Liver (tissue), 9 donors: ENCODE data around the gene FADS2. TPM values are rescaled to one million over a fixed set of nuclear protein-coding genes. Genes with fewer than 3 reads are reported as not detected.

ENCODE experiments used
- DNase-seq: peaks from one replicate; pipeline ENCODE4 v3.0.0-alpha.2; 2017; ENCODE audit warnings: low spot score
- H3K27ac ChIP-seq, 2 donors: one replicate each; pipeline ENCODE4 v1.7.0; 2013; ENCODE audit warnings: inconsistent platforms in 2 of 2, low read length in 2 of 2, control low read depth in 1 of 2, low read depth in 1 of 2, mild to moderate bottlenecking in 1 of 2
- H3K27me3 ChIP-seq, 4 donors: one replicate each; pipeline versions ENCODE4 v1.6.1 to v1.7.0; 2013; ENCODE audit warnings: low read length in 3 of 4, inconsistent platforms in 1 of 4, mild to moderate bottlenecking in 1 of 4, moderate library complexity in 1 of 4; ENCODE audit not compliant: control insufficient read depth in 4 of 4, insufficient read depth in 4 of 4
- H3K36me3 ChIP-seq, 4 donors: one replicate each; pipeline versions ENCODE4 v1.6.1 to v1.7.0; 2013; ENCODE audit warnings: low read length in 3 of 4, mild to moderate bottlenecking in 3 of 4, low read depth in 1 of 4, moderate library complexity in 1 of 4; ENCODE audit not compliant: control insufficient read depth in 4 of 4, insufficient read depth in 3 of 4
- H3K4me1 ChIP-seq, 4 donors: one replicate each; pipeline versions ENCODE4 v1.6.1 to v1.7.0; 2013; ENCODE audit warnings: low read length in 3 of 4, mild to moderate bottlenecking in 3 of 4, moderate library complexity in 1 of 4; ENCODE audit not compliant: control insufficient read depth in 4 of 4, insufficient read depth in 4 of 4
- H3K4me3 ChIP-seq, 3 donors: one replicate each; pipeline versions ENCODE4 v1.6.1 to v1.7.0; 2013; ENCODE audit warnings: low read length in 3 of 3, control low read depth in 1 of 3, low read depth in 1 of 3, mild to moderate bottlenecking in 1 of 3
- H3K9ac ChIP-seq, 2 donors: one replicate each; pipeline ENCODE4 v1.7.0; 2013; ENCODE audit warnings: low read length in 2 of 2, mild to moderate bottlenecking in 2 of 2, moderate library complexity in 2 of 2, control low read depth in 1 of 2, low read depth in 1 of 2
- H3K9me3 ChIP-seq, 4 donors: one replicate each; pipeline versions ENCODE4 v1.6.1 to v1.7.0; 2013; ENCODE audit warnings: low read length in 3 of 4; ENCODE audit not compliant: control insufficient read depth in 4 of 4
- EGR1 ChIP-seq, 2 donors: IDR thresholded peaks; 2 replicates each; pipeline ENCODE4 v1.6.1; 2016 to 2018; ENCODE audit warnings: antibody characterized with exemption in 2 of 2, low read depth in 2 of 2
- FOXA1 ChIP-seq: IDR thresholded peaks from 2 replicates; pipeline ENCODE4 v1.6.1; 2016; ENCODE audit warnings: antibody characterized with exemption
- FOXA2 ChIP-seq: IDR thresholded peaks from 2 replicates; pipeline ENCODE4 v1.6.1; 2016; ENCODE audit warnings: antibody characterized with exemption
- GABPA ChIP-seq, 2 donors: IDR thresholded peaks in 1 of 2; conservative IDR thresholded peaks in 1 of 2; 2 replicates each; pipeline ENCODE4 v1.6.1; 2016; ENCODE audit warnings: antibody characterized with exemption in 2 of 2, mild to moderate bottlenecking in 1 of 2, moderate library complexity in 1 of 2
- HNF4A ChIP-seq, 2 donors: conservative IDR thresholded peaks; 2 replicates each; pipeline ENCODE4 v1.6.1; 2016; ENCODE audit warnings: antibody characterized with exemption in 2 of 2, mild to moderate bottlenecking in 2 of 2
- HNF4G ChIP-seq: IDR thresholded peaks from 2 replicates; pipeline ENCODE4 v1.6.1; 2016; ENCODE audit warnings: antibody characterized with exemption
- JUND ChIP-seq, 2 donors: IDR thresholded peaks; 2 replicates each; pipeline ENCODE4 v1.6.1; 2016; ENCODE audit warnings: antibody characterized with exemption in 2 of 2
- NR2F2 ChIP-seq: IDR thresholded peaks from 2 replicates; pipeline ENCODE4 v1.6.1; 2016; ENCODE audit warnings: antibody characterized with exemption
- RAD21 ChIP-seq, 2 donors: IDR thresholded peaks; 2 replicates each; pipeline ENCODE4 v1.6.1; 2016; ENCODE audit warnings: antibody characterized with exemption in 2 of 2, mild to moderate bottlenecking in 2 of 2
- RXRA ChIP-seq, 2 donors: IDR thresholded peaks; 2 replicates each; pipeline ENCODE4 v1.6.1; 2017 to 2018; ENCODE audit warnings: antibody characterized with exemption in 2 of 2, mild to moderate bottlenecking in 1 of 2
- SP1 ChIP-seq: IDR thresholded peaks from 2 replicates; pipeline ENCODE4 v1.6.1; 2018; ENCODE audit warnings: antibody characterized with exemption, mild to moderate bottlenecking
- TAF1 ChIP-seq: conservative IDR thresholded peaks from 2 replicates; pipeline ENCODE4 v1.6.1; 2016; ENCODE audit warnings: antibody characterized with exemption, mild to moderate bottlenecking
- YY1 ChIP-seq: IDR thresholded peaks from 2 replicates; pipeline ENCODE4 v1.6.1; 2016; ENCODE audit warnings: antibody characterized with exemption, mild to moderate bottlenecking
- WGBS: extraction: QIAGEN DNeasy Blood & Tissue Kit; methylation state at CpG from one replicate; pipeline ENCODE4 v1.1.7; 2013; 5-methylcytosine and 5-hydroxymethylcytosine counted together
- polyA plus RNA-seq, 2 donors: library from polyadenylated mRNA; stranded (reverse) in 1 of 2; unstranded in 1 of 2; fragments of 200-250 nt in 1 of 2; fragments of >200 nt in 1 of 2; fragmentation: Nextera tagmentation in 1 of 2; extraction: Ambion mirVana in 1 of 2; gene quantifications; one replicate each; pipeline versions ENCODE4 v1.2.1 to v1.2.3, GENCODE V29; 2013 to 2015
- total RNA-seq, 2 donors: library from RNA; depleted of rRNA; stranded (reverse); fragments of >200 nt; gene quantifications; one replicate each; pipeline ENCODE4 v1.2.3, GENCODE V29; 2014
- TF ChIP-seq, protein P1 (sequence below): IDR thresholded peaks from 2 replicates; pipeline ENCODE4 v1.6.1; 2016; ENCODE audit warnings: antibody characterized with exemption
- TF ChIP-seq, protein P2 (sequence below): fragments of 150-350 bp; IDR thresholded peaks from 2 replicates; pipeline ENCODE4 v1.5.1; 2017; ENCODE audit warnings: improper control_type of control experiment, low read depth, low read length; ENCODE audit not compliant: missing input control
- TF ChIP-seq, protein P3 (sequence below): IDR thresholded peaks from 2 replicates; pipeline ENCODE4 v1.6.1; 2016; ENCODE audit warnings: antibody characterized with exemption
- TF ChIP-seq, protein P4 (sequence below): IDR thresholded peaks from 2 replicates; pipeline ENCODE4 v1.6.1; 2016; ENCODE audit warnings: antibody characterized with exemption, mild to moderate bottlenecking
- TF ChIP-seq, protein P5 (sequence below): IDR thresholded peaks from 2 replicates; pipeline ENCODE4 v1.6.1; 2016; ENCODE audit warnings: antibody characterized with exemption
- donor health status: healthy.
- donor health status: healthy.
- donor health status: healthy.
- donor health status: healthy.
- donor health status: healthy.

The FADS2 gene
- total and polyA plus RNA-seq, 4 donors = 2.8 to 281 (median 84.9) TPM

DNA sequence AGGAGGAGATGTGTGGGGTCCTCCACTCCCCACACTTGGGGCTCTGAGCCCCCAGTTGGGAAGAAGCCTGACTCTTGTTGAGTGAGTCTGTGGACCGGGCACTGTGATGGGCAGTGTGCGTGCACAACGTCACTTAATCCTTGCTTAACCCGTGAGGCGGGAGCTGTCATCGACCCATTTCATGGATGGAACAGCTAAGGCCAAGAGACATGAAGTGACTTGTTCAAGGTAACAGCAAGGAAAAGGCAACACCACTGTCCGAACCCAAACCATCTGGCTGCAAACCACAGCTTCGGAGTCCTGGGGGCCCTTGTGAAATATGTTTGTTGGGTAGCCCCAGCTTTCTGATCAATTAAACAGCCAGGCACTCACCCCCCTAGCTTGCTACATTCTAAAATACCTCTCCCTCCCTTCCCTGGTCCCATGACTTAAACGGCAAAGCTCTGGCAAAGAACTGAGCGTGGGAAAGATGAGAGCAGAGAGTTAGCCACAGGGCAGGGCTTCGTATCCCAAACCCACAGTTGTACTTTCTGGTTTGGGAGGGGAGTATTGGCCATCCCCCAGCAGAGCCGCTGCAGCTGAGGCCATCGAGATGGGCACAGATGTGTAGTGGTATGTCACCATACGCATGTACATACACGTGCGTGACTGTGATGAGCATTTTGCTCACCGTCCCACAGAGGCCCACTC lies 26.3 kb downstream of the FADS2 start:
- H3K4me1 ChIP-seq = no peaks in the 10 kb centered on the region
- no peak for DNase-seq
- 95% methylated on average over 17 of the region's 17 CpGs for WGBS
- no peak overlapping the region for H3K27ac ChIP-seq
- no peaks in the 10 kb centered on the region for H3K27me3 ChIP-seq
- H3K36me3 ChIP-seq = peaks cover 0 to 32% (median 17%) of the 10 kb centered on the region in 4 donors
- TF ChIP-seq RXRA (IDR thresholded peaks at IDR 0.05) = no peak
- TF ChIP-seq NR2F2 = no peak
- TF ChIP-seq, protein P1, sequence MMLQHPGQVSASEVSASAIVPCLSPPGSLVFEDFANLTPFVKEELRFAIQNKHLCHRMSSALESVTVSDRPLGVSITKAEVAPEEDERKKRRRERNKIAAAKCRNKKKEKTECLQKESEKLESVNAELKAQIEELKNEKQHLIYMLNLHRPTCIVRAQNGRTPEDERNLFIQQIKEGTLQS = no peak
- no peak for TF ChIP-seq EGR1 (IDR thresholded peaks at IDR 0.05; ENCODE audit: low read depth in 2 of 2)
- no peak for TF ChIP-seq FOXA2
- TF ChIP-seq, protein P2, sequence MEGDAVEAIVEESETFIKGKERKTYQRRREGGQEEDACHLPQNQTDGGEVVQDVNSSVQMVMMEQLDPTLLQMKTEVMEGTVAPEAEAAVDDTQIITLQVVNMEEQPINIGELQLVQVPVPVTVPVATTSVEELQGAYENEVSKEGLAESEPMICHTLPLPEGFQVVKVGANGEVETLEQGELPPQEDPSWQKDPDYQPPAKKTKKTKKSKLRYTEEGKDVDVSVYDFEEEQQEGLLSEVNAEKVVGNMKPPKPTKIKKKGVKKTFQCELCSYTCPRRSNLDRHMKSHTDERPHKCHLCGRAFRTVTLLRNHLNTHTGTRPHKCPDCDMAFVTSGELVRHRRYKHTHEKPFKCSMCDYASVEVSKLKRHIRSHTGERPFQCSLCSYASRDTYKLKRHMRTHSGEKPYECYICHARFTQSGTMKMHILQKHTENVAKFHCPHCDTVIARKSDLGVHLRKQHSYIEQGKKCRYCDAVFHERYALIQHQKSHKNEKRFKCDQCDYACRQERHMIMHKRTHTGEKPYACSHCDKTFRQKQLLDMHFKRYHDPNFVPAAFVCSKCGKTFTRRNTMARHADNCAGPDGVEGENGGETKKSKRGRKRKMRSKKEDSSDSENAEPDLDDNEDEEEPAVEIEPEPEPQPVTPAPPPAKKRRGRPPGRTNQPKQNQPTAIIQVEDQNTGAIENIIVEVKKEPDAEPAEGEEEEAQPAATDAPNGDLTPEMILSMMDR = no peak
- no peak for TF ChIP-seq HNF4A (conservative IDR thresholded peaks at IDR 0.05)
- TF ChIP-seq RAD21 (IDR thresholded peaks at IDR 0.05) = no peak
- TF ChIP-seq SP1 = no peak
- no peak for TF ChIP-seq JUND (IDR thresholded peaks at IDR 0.05)
- no peak for TF ChIP-seq FOXA1
- no peak for TF ChIP-seq TAF1
- TF ChIP-seq, protein P3, sequence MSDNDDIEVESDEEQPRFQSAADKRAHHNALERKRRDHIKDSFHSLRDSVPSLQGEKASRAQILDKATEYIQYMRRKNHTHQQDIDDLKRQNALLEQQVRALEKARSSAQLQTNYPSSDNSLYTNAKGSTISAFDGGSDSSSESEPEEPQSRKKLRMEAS = no peak
- no peak for TF ChIP-seq HNF4G
- TF ChIP-seq GABPA (IDR thresholded peaks at IDR 0.05 in 1 of 2, conservative IDR thresholded peaks at IDR 0.05 in 1 of 2) = no peak
- no peak for TF ChIP-seq YY1
- TF ChIP-seq, protein P4, sequence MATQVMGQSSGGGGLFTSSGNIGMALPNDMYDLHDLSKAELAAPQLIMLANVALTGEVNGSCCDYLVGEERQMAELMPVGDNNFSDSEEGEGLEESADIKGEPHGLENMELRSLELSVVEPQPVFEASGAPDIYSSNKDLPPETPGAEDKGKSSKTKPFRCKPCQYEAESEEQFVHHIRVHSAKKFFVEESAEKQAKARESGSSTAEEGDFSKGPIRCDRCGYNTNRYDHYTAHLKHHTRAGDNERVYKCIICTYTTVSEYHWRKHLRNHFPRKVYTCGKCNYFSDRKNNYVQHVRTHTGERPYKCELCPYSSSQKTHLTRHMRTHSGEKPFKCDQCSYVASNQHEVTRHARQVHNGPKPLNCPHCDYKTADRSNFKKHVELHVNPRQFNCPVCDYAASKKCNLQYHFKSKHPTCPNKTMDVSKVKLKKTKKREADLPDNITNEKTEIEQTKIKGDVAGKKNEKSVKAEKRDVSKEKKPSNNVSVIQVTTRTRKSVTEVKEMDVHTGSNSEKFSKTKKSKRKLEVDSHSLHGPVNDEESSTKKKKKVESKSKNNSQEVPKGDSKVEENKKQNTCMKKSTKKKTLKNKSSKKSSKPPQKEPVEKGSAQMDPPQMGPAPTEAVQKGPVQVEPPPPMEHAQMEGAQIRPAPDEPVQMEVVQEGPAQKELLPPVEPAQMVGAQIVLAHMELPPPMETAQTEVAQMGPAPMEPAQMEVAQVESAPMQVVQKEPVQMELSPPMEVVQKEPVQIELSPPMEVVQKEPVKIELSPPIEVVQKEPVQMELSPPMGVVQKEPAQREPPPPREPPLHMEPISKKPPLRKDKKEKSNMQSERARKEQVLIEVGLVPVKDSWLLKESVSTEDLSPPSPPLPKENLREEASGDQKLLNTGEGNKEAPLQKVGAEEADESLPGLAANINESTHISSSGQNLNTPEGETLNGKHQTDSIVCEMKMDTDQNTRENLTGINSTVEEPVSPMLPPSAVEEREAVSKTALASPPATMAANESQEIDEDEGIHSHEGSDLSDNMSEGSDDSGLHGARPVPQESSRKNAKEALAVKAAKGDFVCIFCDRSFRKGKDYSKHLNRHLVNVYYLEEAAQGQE = no peak
- H3K9ac ChIP-seq = no peak overlapping the region
- no peaks in the 10 kb centered on the region for H3K9me3 ChIP-seq
- H3K4me3 ChIP-seq = no peak overlapping the region

DNA sequence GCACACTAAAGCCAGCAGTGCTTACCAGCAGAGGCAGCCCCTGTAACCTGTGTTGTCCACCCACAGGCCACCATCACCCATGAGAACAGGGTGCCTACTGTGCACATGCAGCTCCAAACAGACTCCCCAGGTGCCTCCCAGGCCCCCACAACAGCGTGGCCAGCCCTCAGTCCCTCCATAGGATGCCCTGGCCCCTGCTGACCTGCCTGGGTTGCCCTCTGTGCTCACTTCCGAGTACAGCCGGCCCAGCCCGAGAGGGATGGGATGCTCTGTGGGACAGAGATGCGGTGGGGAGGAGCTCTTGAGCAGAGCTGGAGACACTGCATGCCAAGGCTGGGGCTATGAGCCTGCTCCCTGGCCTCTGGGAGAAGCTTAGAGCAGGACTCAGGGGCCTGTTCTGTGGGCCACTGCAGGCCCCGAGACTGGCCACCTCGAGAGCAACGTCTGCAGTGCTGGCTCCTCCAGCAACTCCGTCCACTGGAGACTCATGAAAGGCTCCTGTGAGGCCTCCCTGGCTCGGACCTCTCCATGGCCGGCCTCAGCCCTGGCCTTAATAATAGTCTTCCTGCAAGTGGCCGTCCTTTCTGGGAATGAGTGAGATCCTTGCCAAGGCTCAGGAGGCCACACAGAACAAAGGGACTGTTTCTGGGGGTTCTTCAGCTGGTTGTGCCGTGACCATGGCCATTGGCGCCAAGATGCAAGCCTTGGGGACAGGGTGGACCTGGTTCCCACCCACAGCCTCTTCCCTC lies 27.0 kb downstream of the FADS2 start:
- 92% methylated on average over 14 of the region's 14 CpGs for WGBS

More for the DNA sequence above, 27.0 kb downstream of the FADS2 start:
- no peak overlapping the region for H3K4me3 ChIP-seq
- no peak overlapping the region for H3K9ac ChIP-seq
- peaks cover 0 to 31% (median 14%) of the 10 kb centered on the region in 4 donors for H3K36me3 ChIP-seq
- no peaks in the 10 kb centered on the region for H3K9me3 ChIP-seq
- TF ChIP-seq, protein P3 = no peak
- TF ChIP-seq EGR1 (IDR thresholded peaks at IDR 0.05; ENCODE audit: low read depth in 2 of 2) = no peak
- TF ChIP-seq, protein P4 = no peak
- no peak for TF ChIP-seq RXRA (IDR thresholded peaks at IDR 0.05)
- TF ChIP-seq, protein P5, sequence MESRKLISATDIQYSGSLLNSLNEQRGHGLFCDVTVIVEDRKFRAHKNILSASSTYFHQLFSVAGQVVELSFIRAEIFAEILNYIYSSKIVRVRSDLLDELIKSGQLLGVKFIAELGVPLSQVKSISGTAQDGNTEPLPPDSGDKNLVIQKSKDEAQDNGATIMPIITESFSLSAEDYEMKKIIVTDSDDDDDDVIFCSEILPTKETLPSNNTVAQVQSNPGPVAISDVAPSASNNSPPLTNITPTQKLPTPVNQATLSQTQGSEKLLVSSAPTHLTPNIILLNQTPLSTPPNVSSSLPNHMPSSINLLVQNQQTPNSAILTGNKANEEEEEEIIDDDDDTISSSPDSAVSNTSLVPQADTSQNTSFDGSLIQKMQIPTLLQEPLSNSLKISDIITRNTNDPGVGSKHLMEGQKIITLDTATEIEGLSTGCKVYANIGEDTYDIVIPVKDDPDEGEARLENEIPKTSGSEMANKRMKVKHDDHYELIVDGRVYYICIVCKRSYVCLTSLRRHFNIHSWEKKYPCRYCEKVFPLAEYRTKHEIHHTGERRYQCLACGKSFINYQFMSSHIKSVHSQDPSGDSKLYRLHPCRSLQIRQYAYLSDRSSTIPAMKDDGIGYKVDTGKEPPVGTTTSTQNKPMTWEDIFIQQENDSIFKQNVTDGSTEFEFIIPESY = no peak
- no peak for TF ChIP-seq NR2F2
- no peaks in the 10 kb centered on the region for H3K4me1 ChIP-seq
- no peaks in the 10 kb centered on the region for H3K27me3 ChIP-seq
- H3K27ac ChIP-seq = no peak overlapping the region
- DNase-seq = no peak
